ENCODE data around the gene CCDC18. TPM values are rescaled to one million over a fixed set of nuclear protein-coding genes. Genes with fewer than 3 reads are reported as not detected.
"Not testable (repeated sequence)": the region's sequence is repeated elsewhere in the genome, so short reads cannot be mapped to it uniquely, and the experiment has no call there.

Gene CCDC18
- polyA plus RNA-seq, 1 donor from 2014 or later, result 5.7 TPM

- not testable (repeated sequence) for H3K4me2 ChIP-seq (ENCODE audit: low read length); H4K20me1 ChIP-seq (ENCODE audit: insufficient read depth); H3K9me3 ChIP-seq (ENCODE audit: low read length); H3K9ac ChIP-seq (ENCODE audit: low read length); H3K27ac ChIP-seq (ENCODE audit: low read length); H3K36me3 ChIP-seq (ENCODE audit: insufficient read depth, low read length); H3K4me3 ChIP-seq (ENCODE audit: low read length); H3F3A ChIP-seq (ENCODE audit: insufficient read depth, low read length, poor library complexity, severe bottlenecking); H3K9me2 ChIP-seq (ENCODE audit: insufficient read depth, low read length); H3K27me3 ChIP-seq (ENCODE audit: insufficient read depth, low read depth, low read length); H2AFZ ChIP-seq (ENCODE audit: low read depth, low read length)
- peaks cover 35% of the 10 kb centered on the region for H3K79me2 ChIP-seq (replicated peaks; ENCODE audit: insufficient read depth, low read length)
Observed at GRCh38 chr1:93174638-93175037, 5.9 kb upstream of the CCDC18 start.

DNA sequence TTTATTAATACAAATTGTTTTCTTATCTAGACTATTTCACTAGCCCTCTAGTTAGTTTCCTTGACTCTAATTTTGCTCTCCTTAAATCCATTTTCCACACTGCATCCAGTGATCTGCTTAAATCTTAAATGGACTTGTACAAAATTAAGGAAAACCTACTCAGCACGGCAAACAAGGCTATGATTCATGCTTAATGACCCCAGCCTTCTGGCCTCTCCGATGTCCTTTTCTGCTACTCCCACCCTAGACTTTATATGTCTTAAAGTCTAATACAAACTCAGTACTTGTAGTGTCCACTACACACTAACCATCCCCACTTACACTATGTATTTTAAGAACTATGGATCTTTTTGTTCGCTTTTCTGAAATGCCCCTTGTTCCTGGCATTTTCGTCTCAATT, 2.5 kb upstream of the CCDC18 start:
- peak overlapping the region; percentile 80 for H3K4me3 ChIP-seq (ENCODE audit: low read length)
- H3K27me3 ChIP-seq (ENCODE audit: insufficient read depth, low read depth, low read length), result no peaks in the 10 kb centered on the region
- H2AFZ ChIP-seq (ENCODE audit: low read depth, low read length), result no peak overlapping the region
- H3K27ac ChIP-seq (ENCODE audit: low read length), result no peak overlapping the region
- H3K79me2 ChIP-seq (replicated peaks; ENCODE audit: insufficient read depth, low read length), result peaks cover 25% of the 10 kb centered on the region
- TF ChIP-seq, protein P1, sequence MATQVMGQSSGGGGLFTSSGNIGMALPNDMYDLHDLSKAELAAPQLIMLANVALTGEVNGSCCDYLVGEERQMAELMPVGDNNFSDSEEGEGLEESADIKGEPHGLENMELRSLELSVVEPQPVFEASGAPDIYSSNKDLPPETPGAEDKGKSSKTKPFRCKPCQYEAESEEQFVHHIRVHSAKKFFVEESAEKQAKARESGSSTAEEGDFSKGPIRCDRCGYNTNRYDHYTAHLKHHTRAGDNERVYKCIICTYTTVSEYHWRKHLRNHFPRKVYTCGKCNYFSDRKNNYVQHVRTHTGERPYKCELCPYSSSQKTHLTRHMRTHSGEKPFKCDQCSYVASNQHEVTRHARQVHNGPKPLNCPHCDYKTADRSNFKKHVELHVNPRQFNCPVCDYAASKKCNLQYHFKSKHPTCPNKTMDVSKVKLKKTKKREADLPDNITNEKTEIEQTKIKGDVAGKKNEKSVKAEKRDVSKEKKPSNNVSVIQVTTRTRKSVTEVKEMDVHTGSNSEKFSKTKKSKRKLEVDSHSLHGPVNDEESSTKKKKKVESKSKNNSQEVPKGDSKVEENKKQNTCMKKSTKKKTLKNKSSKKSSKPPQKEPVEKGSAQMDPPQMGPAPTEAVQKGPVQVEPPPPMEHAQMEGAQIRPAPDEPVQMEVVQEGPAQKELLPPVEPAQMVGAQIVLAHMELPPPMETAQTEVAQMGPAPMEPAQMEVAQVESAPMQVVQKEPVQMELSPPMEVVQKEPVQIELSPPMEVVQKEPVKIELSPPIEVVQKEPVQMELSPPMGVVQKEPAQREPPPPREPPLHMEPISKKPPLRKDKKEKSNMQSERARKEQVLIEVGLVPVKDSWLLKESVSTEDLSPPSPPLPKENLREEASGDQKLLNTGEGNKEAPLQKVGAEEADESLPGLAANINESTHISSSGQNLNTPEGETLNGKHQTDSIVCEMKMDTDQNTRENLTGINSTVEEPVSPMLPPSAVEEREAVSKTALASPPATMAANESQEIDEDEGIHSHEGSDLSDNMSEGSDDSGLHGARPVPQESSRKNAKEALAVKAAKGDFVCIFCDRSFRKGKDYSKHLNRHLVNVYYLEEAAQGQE (IDR thresholded peaks at IDR 0.05; ENCODE audit: borderline replicate concordance), result no peak
- TF ChIP-seq TAF1 (IDR thresholded peaks at IDR 0.05; ENCODE audit: low read depth) (no peak), MXI1 (conservative IDR thresholded peaks at IDR 0.05; ENCODE audit: poor library complexity, severe bottlenecking) (no peak), EZH2 (IDR thresholded peaks at IDR 0.05; ENCODE audit: borderline replicate concordance, insufficient read depth, low read length, poor library complexity, severe bottlenecking) (no peak), CTCF (IDR thresholded peaks at IDR 0.05; ENCODE audit: poor library complexity, severe bottlenecking) (no peak), RAD21 (conservative IDR thresholded peaks at IDR 0.05) (no peak)
- no peaks in the 10 kb centered on the region for H3K36me3 ChIP-seq (ENCODE audit: insufficient read depth, low read length)
- no peaks in the 10 kb centered on the region for H3K9me2 ChIP-seq (ENCODE audit: insufficient read depth, low read length)
- H3K9me3 ChIP-seq (ENCODE audit: low read length), result no peaks in the 10 kb centered on the region
- no peaks in the 10 kb centered on the region for H4K20me1 ChIP-seq (ENCODE audit: insufficient read depth)
- no peaks in the 10 kb centered on the region for H3F3A ChIP-seq (ENCODE audit: insufficient read depth, low read length, poor library complexity, severe bottlenecking)
- no peak overlapping the region for H3K9ac ChIP-seq (ENCODE audit: low read length)
- H3K4me2 ChIP-seq (ENCODE audit: low read length), result peak overlapping the region; percentile 20

GRCh38 chr1:93178418-93178817, 2.1 kb upstream of the CCDC18 start:
- no peaks in the 10 kb centered on the region for H3K36me3 ChIP-seq (ENCODE audit: insufficient read depth, low read length)
- no peaks in the 10 kb centered on the region for H3K9me2 ChIP-seq (ENCODE audit: insufficient read depth, low read length)
- no peaks in the 10 kb centered on the region for H3K9me3 ChIP-seq (ENCODE audit: low read length)
- H4K20me1 ChIP-seq (ENCODE audit: insufficient read depth), result no peaks in the 10 kb centered on the region
- no peak overlapping the region for H3K27ac ChIP-seq (ENCODE audit: low read length)
- peak overlapping the region; percentile 20 for H3K4me2 ChIP-seq (ENCODE audit: low read length)
- peak overlapping the region; percentile 80 for H3K4me3 ChIP-seq (ENCODE audit: low read length)
- no peaks in the 10 kb centered on the region for H3F3A ChIP-seq (ENCODE audit: insufficient read depth, low read length, poor library complexity, severe bottlenecking)
- TF ChIP-seq RAD21 (conservative IDR thresholded peaks at IDR 0.05) (no peak), TAF1 (IDR thresholded peaks at IDR 0.05; ENCODE audit: low read depth) (no peak), EP300 (conservative IDR thresholded peaks at IDR 0.05; ENCODE audit: poor library complexity, severe bottlenecking) (no peak), MXI1 (conservative IDR thresholded peaks at IDR 0.05; ENCODE audit: poor library complexity, severe bottlenecking) (no peak), CTCF (IDR thresholded peaks at IDR 0.05; ENCODE audit: poor library complexity, severe bottlenecking) (no peak), EZH2 (IDR thresholded peaks at IDR 0.05; ENCODE audit: borderline replicate concordance, insufficient read depth, low read length, poor library complexity, severe bottlenecking) (no peak), SMC3 (conservative IDR thresholded peaks at IDR 0.05; ENCODE audit: poor library complexity) (no peak)
- TF ChIP-seq, protein P1 (IDR thresholded peaks at IDR 0.05; ENCODE audit: borderline replicate concordance), result no peak
- H2AFZ ChIP-seq (ENCODE audit: low read depth, low read length), result no peak overlapping the region
- peaks cover 25% of the 10 kb centered on the region for H3K79me2 ChIP-seq (replicated peaks; ENCODE audit: insufficient read depth, low read length)
- no peak overlapping the region for H3K9ac ChIP-seq (ENCODE audit: low read length)
- no peaks in the 10 kb centered on the region for H3K27me3 ChIP-seq (ENCODE audit: insufficient read depth, low read depth, low read length)
